GM06990 (cell line): ENCODE data around the gene DUSP8.
A peak's percentile ranks its signal among the peaks of the same experiment; 100 is the strongest.

Experiments
- DNase-seq: peaks from one replicate; pipeline ENCODE4 v3.0.0-alpha.2; 2011; ENCODE audit not compliant: insufficient read length; ENCODE audit errors: extremely low read depth
- H3K27me3 ChIP-seq: replicated peaks from 2 replicates; pipeline ENCODE4 v1.6.0; 2011; ENCODE audit warnings: low read length; ENCODE audit not compliant: control insufficient read depth, insufficient read depth
- H3K36me3 ChIP-seq: 2 replicates; pipeline ENCODE4 v1.5.1; 2011; ENCODE audit warnings: low read length; ENCODE audit not compliant: control insufficient read depth, insufficient read depth
- H3K4me3 ChIP-seq: replicated peaks from 2 replicates; pipeline ENCODE4 v1.5.1; 2011; ENCODE audit warnings: low read depth, mild to moderate bottlenecking, control low read depth, low read length
- CTCF ChIP-seq: IDR thresholded peaks from 2 replicates; pipeline ENCODE4 v1.5.1; 2011; ENCODE audit warnings: low read length, control low read depth, mild to moderate bottlenecking, inconsistent platforms; ENCODE audit not compliant: insufficient read depth, poor library complexity, severe bottlenecking

DUSP8 gene

GRCh38 chr11:1574238-1574932 is 2.3 kb upstream of the DUSP8 start:
- peak; percentile 45 for DNase-seq
- no peaks in the 10 kb centered on the region for H3K36me3 ChIP-seq
- H3K27me3 ChIP-seq = peaks cover 4% of the 10 kb centered on the region; the same call in 1 of the 2 replicates
- no peak overlapping the region; the same call in 1 of the 2 replicates for H3K4me3 ChIP-seq
- TF ChIP-seq CTCF = peak; percentile 56

- DNase-seq = no peak
- Histone ChIP-seq H3K27me3 (peaks cover 4% of the 10 kb centered on the region; the same call in 1 of the 2 replicates), H3K4me3 (no peak overlapping the region), H3K36me3 (no peaks in the 10 kb centered on the region)
- TF ChIP-seq CTCF = no peak
These were observed 1.8 kb upstream of the DUSP8 start for GRCh38 chr11:1573903-1574237.

GRCh38 chr11:1573077-1573902 is 1.2 kb upstream of the DUSP8 start:
- DNase-seq = no peak
- Histone ChIP-seq H3K4me3 (no peak overlapping the region), H3K36me3 (no peaks in the 10 kb centered on the region), H3K27me3 (peaks cover 4% of the 10 kb centered on the region; the same call in 1 of the 2 replicates)
- TF ChIP-seq CTCF = no peak

GRCh38 chr11:1571760-1572196 is 293 bp downstream of the DUSP8 start:
- Histone ChIP-seq H3K27me3 (peaks cover 4% of the 10 kb centered on the region; the same call in 1 of the 2 replicates), H3K4me3 (no peak overlapping the region), H3K36me3 (no peaks in the 10 kb centered on the region)
- DNase-seq = no peak
- no peak for TF ChIP-seq CTCF

- H3K4me3 ChIP-seq = no peak overlapping the region
These were observed 943 bp downstream of the DUSP8 start for GRCh38 chr11:1570896-1571759.

More at GRCh38 chr11:1570896-1571759, 943 bp downstream of the DUSP8 start:
- no peak for TF ChIP-seq CTCF
- DNase-seq = no peak
- no peaks in the 10 kb centered on the region for H3K36me3 ChIP-seq
- peaks cover 4% of the 10 kb centered on the region; the same call in 1 of the 2 replicates for H3K27me3 ChIP-seq
